HG03060 (cell line): ENCODE results near the gene TBC1D8.

Source experiments
- ATAC-seq: cut with Tn5 transposase; IDR thresholded peaks from one replicate; pipeline ENCODE4 v1.9.1; 2021; ENCODE audit warnings: low read depth, moderate number of reproducible peaks; ENCODE audit not compliant: unreplicated experiment

Gene TBC1D8

GRCh38 chr2:100963026-100963375 is 188.2 kb downstream of the TBC1D8 start:
- ATAC-seq, result no peak

- no peak for ATAC-seq
Observed at GRCh38 chr2:100962366-100963025, 188.7 kb downstream of the TBC1D8 start.

GRCh38 chr2:100960688-100961087 is 190.5 kb downstream of the TBC1D8 start:
- ATAC-seq, result no peak

DNA sequence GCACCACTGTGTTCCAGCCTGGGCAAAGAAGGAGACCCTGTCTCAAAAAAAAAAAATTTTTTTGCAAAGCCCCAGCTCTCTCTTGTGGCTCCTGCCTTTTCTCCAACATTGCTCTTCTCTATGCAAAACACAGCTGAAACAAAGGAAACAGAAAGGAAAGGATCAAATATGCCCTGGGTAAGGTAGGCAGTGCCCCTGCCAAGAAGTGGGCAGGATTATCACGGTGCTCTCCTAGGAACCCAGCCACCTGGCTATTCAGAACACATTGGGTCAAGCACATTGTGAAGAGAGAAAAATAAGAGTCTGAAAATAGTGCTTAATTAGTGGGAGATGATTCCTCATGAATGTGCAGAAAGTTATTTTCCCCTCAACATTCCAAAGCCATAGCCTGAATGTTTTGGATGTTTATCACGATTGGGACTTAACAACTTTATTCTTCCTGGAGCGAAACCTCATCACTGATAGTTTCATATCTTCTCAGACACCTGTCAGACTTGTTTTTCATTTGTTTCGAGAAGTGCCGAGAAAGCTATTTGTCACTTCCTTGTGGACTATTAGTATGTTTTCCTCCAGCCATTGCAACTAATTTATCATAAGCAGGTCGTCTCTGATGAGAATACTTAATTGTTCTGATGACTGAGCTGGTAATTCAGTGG is 191.8 kb downstream of the TBC1D8 start:
- no peak for ATAC-seq

- no peak for ATAC-seq
Observed at GRCh38 chr2:100957996-100958653, 193.1 kb downstream of the TBC1D8 start.
